ENCODE results near the gene MPRIP.
A peak's percentile ranks its signal among the peaks of the same experiment; 100 is the strongest.

Gene MPRIP

DNA sequence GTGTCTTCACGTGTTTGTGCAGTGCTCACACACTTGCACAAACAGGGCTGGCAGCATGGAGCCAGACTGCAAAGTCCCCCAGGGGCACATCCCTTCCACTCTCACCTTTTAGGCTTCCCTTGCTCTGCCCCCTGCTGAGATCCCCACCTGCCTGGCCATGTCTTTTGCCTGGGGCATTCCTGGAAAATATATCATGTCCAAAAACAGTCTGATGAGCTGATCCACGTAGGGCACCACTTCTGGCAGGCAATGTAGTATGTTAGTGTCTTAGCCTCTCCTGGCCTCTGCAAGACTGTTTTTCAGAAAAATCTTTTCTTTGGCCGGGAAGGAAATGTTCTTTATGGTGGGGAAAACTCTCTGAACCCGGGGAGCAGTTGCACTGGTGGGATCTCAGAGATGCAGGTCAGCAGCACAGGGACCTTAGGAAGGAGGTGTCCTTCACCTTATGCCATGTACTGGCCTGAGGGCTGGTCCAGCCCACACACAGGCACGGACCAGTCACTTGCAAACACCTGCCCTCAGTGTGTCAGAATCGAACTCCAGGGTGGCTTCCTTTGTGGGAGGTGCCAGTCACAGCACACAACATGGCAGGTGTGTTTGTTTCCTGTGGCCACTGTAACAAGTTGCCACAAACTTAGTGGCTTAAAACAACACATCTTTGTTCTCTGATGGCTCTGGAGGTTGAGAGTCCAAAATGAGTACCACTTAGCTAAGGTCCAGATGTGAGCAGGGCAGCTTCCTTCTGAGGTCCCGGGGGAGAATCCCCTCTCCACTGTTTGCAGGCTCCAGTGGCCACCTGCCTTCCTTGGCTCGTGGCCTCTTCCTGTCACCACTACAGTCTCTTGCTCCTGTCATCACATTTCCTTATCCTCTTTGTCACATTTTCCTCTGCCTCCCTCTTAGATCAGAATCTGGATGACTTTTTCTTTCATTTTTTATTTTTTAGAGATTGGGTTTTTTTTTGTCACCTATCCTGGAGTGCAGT, 46.6 kb downstream of the MPRIP start:
- Histone ChIP-seq H3K9me3 (ENCODE audit: control insufficient read depth, insufficient read depth, low read depth, low read length) (no peaks in the 10 kb centered on the region), H3K27ac (ENCODE audit: extremely low read depth, low read depth, low read length) (no peak overlapping the region), H3K36me3 (ENCODE audit: control insufficient read depth in 2 of 2, insufficient read depth in 1 of 2, low read length in 2 of 2) (peaks cover 0 to 61% of the 10 kb centered on the region in 2 experiments; a peak in 2 of 3 replicates), H3K4me3 (ENCODE audit: low read depth, low read length) (no peak overlapping the region), H3K4me1 (ENCODE audit: control insufficient read depth, insufficient read depth, low read length) (peaks cover 8% of the 10 kb centered on the region; the same call in 1 of the 2 replicates)
- CTCF ChIA-PET = no interaction called here
- TF ChIP-seq GLIS1 (tag by site-specific recombination; IDR thresholded peaks at IDR 0.05) (peak; percentile 65), ZNF175 (tag by site-specific recombination; IDR thresholded peaks at IDR 0.05) (no peak)
- POLR2A ChIA-PET = no interaction called here

DNA sequence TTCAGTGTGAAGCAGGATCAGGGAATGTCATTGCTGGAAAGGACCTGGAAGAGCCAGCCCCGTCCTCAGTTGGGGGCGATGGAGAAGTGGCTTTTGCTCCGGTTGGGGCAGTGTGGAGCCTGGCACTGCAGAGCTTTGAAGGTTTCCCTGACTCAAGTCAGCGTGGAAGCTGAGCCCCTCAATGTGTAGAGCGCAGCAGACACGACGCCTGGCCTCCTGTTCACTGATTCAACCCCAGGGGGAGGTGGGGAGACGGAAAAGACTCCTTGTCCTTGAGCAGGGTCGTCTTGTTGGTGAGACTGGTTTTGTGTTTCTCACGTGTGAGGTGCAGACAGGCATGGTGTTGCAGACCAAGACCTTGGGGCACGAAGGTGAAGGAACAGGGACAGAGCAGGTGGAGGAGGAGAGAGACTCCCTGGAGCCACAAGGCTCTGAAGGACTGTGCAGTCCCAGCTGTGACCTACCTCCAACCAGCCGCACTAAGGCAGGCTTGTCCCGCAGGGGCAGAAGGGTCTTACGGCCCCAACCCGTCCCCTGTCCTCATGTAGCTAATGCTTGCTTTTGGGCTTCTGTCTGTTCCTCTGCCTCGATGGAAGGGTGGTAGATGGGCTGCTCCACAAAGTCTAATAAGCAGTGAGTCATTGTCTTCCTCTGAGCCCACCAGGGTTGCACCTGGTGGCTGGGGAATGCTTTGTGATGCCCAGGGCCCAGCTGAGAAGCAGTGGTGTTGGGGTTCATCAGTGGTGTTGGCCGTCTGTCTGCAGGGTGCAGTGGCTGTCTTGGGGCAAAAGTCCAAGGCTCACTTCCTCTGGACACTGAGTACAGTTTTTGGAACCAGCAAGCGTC, 47.8 kb downstream of the MPRIP start:
- no peaks in the 10 kb centered on the region for H3K9me3 ChIP-seq (ENCODE audit: control insufficient read depth, insufficient read depth, low read depth, low read length)
- H3K27ac ChIP-seq (ENCODE audit: extremely low read depth, low read depth, low read length) = no peak overlapping the region
- ChIA-PET CTCF (no interaction called here), POLR2A (no interaction called here)
- TF ChIP-seq ZNF529 (tag by site-specific recombination; IDR thresholded peaks at IDR 0.05; ENCODE audit: insufficient replicate concordance) (no peak), YY2 (tag by site-specific recombination; IDR thresholded peaks at IDR 0.05) (no peak), BCL11B (tag by site-specific recombination; IDR thresholded peaks at IDR 0.05; ENCODE audit: low read depth) (no peak), ZNF510 (tag by site-specific recombination; IDR thresholded peaks at IDR 0.05; ENCODE audit: insufficient replicate concordance) (no peak), SCRT1 (tag by site-specific recombination; IDR thresholded peaks at IDR 0.05; ENCODE audit: borderline replicate concordance) (no peak), ZNF670 (tag by site-specific recombination; IDR thresholded peaks at IDR 0.05; ENCODE audit: low read depth) (no peak), HOXC10 (CRISPR knock-in tag; IDR thresholded peaks at IDR 0.05) (no peak), ZSCAN30 (tag by site-specific recombination; IDR thresholded peaks at IDR 0.05) (no peak), ZFP3 (tag by site-specific recombination; IDR thresholded peaks at IDR 0.05; ENCODE audit: low read depth) (no peak), ZNF830 (tag by site-specific recombination; IDR thresholded peaks at IDR 0.05; ENCODE audit: low read depth) (no peak)
- TF ChIP-seq, protein P1, sequence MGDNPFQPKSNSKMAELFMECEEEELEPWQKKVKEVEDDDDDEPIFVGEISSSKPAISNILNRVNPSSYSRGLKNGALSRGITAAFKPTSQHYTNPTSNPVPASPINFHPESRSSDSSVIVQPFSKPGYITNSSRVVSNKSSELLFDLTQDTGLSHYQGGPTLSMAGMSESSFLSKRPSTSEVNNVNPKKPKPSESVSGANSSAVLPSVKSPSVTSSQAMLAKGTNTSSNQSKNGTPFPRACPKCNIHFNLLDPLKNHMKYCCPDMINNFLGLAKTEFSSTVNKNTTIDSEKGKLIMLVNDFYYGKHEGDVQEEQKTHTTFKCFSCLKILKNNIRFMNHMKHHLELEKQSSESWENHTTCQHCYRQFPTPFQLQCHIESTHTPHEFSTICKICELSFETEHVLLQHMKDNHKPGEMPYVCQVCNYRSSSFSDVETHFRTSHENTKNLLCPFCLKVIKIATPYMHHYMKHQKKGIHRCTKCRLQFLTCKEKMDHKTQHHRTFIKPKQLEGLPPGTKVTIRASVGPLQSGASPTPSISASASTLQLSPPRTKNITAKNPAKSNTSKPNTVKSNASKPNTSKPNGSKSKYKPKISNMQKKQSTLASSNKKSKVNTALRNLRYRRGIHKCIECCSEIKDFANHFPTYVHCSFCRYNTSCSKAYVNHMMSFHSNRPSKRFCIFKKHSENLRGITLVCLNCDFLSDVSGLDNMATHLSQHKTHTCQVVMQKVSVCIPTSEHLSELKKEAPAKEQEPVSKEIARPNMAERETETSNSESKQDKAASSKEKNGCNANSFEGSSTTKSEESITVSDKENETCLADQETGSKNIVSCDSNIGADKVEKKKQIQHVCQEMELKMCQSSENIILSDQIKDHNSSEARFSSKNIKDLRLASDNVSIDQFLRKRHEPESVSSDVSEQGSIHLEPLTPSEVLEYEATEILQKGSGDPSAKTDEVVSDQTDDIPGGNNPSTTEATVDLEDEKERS (tag by site-specific recombination; IDR thresholded peaks at IDR 0.05) = no peak
- TF ChIP-seq, protein P2, sequence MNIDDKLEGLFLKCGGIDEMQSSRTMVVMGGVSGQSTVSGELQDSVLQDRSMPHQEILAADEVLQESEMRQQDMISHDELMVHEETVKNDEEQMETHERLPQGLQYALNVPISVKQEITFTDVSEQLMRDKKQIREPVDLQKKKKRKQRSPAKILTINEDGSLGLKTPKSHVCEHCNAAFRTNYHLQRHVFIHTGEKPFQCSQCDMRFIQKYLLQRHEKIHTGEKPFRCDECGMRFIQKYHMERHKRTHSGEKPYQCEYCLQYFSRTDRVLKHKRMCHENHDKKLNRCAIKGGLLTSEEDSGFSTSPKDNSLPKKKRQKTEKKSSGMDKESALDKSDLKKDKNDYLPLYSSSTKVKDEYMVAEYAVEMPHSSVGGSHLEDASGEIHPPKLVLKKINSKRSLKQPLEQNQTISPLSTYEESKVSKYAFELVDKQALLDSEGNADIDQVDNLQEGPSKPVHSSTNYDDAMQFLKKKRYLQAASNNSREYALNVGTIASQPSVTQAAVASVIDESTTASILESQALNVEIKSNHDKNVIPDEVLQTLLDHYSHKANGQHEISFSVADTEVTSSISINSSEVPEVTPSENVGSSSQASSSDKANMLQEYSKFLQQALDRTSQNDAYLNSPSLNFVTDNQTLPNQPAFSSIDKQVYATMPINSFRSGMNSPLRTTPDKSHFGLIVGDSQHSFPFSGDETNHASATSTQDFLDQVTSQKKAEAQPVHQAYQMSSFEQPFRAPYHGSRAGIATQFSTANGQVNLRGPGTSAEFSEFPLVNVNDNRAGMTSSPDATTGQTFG (tag by site-specific recombination; IDR thresholded peaks at IDR 0.05; ENCODE audit: borderline replicate concordance) = no peak
- no peak overlapping the region for H3K4me3 ChIP-seq (ENCODE audit: low read depth, low read length)
- peaks cover 0 to 49% of the 10 kb centered on the region in 2 experiments; a peak in 2 of 3 replicates for H3K36me3 ChIP-seq (ENCODE audit: control insufficient read depth in 2 of 2, insufficient read depth in 1 of 2, low read length in 2 of 2)
- peaks cover 8% of the 10 kb centered on the region; the same call in 1 of the 2 replicates for H3K4me1 ChIP-seq (ENCODE audit: control insufficient read depth, insufficient read depth, low read length)
